ENCODE data around the gene TMED7.

TMED7 gene

DNA sequence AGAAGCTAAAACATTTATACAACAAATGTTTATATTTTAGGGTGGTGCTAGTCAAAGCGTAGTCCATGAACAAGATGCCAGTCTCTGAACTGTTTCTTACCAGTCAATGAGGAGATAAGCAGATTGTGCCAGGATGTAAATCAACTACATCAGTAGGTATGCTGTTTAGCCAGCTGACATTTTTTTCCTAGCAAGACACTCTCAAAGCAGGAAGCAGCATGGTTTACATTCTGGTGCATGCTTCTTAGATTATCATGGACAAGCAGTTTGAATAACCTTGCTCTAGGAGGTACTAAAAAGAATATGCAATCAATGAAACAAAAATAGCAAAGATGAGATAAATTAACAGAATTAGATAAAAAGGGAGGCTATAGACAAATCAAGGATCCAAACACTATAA lies 40.6 kb downstream of the TMED7 start:
- DNase-seq (ENCODE audit: extremely low spot score) = no peak
- POLR2A ChIA-PET = no interaction called here
- CTCF ChIA-PET = no interaction called here
- TF ChIP-seq FOXK2 (IDR thresholded peaks at IDR 0.05) = no peak
- TF ChIP-seq CTBP1 (IDR thresholded peaks at IDR 0.05; ENCODE audit: borderline replicate concordance) = no peak
- no peak for TF ChIP-seq ELF4 (IDR thresholded peaks at IDR 0.05)

DNA sequence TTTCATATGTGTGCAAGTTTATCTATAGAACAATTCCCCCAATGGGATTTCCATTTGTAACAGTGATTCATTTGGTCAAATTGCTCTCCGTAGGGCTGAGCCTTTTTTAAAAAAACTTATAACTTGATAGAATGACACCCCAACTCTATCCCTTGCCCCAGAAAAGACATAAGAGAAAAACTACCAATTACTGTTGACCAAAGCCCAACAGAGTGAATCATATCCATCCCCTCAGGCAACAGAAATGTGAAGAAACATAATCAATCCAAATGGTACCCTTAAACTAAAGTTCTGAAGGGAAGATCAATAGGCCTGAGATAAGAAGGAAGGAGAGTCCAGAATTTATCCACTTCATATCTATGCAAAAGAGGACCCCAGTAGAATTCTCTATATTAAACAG lies 41.3 kb downstream of the TMED7 start:
- CTCF ChIA-PET = no interaction called here
- DNase-seq (ENCODE audit: extremely low spot score) = no peak
- no peak for TF ChIP-seq FOXA1 (IDR thresholded peaks at IDR 0.05)
- TF ChIP-seq BHLHE40 (IDR thresholded peaks at IDR 0.05; ENCODE audit: borderline replicate concordance) = no peak
- no peak for TF ChIP-seq LEF1 (IDR thresholded peaks at IDR 0.05; ENCODE audit: borderline replicate concordance)
- no peak for TF ChIP-seq L3MBTL2 (conservative IDR thresholded peaks at IDR 0.05)
- TF ChIP-seq FOXK2 (IDR thresholded peaks at IDR 0.05) = no peak
- no peak for TF ChIP-seq SUZ12 (IDR thresholded peaks at IDR 0.05)
- POLR2A ChIA-PET = no interaction called here

DNA sequence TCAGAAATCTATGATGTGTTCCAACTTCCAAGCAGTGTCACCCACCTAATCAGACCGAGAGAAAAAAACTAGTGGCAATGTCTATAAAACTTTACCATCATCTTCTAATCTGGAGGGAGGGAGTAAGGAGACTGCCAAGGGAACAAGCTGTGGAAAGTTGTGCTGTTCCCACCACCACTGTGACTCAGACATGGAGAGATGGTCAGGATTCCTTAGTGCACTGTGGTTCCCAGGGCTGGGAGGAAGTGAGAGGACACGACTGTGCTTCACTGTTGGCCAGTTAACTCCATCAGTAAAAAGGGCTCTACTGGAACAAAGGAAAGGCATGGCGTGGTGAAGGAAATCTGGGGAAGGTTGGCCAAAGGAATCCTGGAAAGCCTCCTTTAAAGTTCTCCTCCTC lies 42.4 kb downstream of the TMED7 start:
- POLR2A ChIA-PET = no interaction called here
- no peak for DNase-seq (ENCODE audit: extremely low spot score)
- CTCF ChIA-PET = interaction anchor here (1.6 kb wide), 1 partner anchor 9 kb away, joined by 4 read pairs; no protein-coding TSS in a partner anchor
- no peak for TF ChIP-seq TARDBP (IDR thresholded peaks at IDR 0.05)
- TF ChIP-seq HDGF (IDR thresholded peaks at IDR 0.05; ENCODE audit: borderline replicate concordance) = no peak
- no peak for TF ChIP-seq ELF4 (IDR thresholded peaks at IDR 0.05)
- TF ChIP-seq SUZ12 (IDR thresholded peaks at IDR 0.05) = no peak
- no peak for TF ChIP-seq ZNF384 (IDR thresholded peaks at IDR 0.05)
- no peak for TF ChIP-seq FOXM1 (IDR thresholded peaks at IDR 0.05; ENCODE audit: borderline replicate concordance)
- TF ChIP-seq BHLHE40 (IDR thresholded peaks at IDR 0.05; ENCODE audit: borderline replicate concordance) = no peak
- TF ChIP-seq NFRKB (IDR thresholded peaks at IDR 0.05) = no peak
- TF ChIP-seq L3MBTL2 (conservative IDR thresholded peaks at IDR 0.05) = no peak
- TF ChIP-seq LEF1 (IDR thresholded peaks at IDR 0.05; ENCODE audit: borderline replicate concordance) = no peak
- no peak for TF ChIP-seq SP1 (IDR thresholded peaks at IDR 0.05)
- no peak for TF ChIP-seq CTBP1 (IDR thresholded peaks at IDR 0.05; ENCODE audit: borderline replicate concordance)
- TF ChIP-seq, protein P1, sequence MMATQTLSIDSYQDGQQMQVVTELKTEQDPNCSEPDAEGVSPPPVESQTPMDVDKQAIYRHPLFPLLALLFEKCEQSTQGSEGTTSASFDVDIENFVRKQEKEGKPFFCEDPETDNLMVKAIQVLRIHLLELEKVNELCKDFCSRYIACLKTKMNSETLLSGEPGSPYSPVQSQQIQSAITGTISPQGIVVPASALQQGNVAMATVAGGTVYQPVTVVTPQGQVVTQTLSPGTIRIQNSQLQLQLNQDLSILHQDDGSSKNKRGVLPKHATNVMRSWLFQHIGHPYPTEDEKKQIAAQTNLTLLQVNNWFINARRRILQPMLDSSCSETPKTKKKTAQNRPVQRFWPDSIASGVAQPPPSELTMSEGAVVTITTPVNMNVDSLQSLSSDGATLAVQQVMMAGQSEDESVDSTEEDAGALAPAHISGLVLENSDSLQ (IDR thresholded peaks at IDR 0.05) = no peak
- no peak for TF ChIP-seq ARNT (IDR thresholded peaks at IDR 0.05)
- TF ChIP-seq FOXA1 (IDR thresholded peaks at IDR 0.05) = no peak
- TF ChIP-seq FOXK2 (IDR thresholded peaks at IDR 0.05) = no peak

DNA sequence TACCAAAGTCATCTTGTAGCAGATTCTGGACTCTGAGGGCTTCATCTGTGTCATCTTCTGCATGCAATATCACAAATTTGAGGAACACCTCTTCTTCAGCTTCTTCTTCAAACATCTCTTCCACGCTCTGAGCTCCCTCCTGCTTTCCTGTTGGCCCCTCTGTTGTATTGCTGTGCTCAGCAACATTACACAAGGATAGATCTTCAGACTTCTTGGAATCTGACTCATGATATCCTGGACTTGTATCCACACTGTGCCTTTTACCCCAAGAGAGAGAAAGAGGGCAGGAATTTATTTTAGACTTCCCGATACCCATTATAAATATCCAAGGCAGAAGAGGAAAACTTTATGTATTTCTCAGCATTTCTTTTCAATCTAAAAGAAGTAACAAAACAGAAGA lies 44.9 kb downstream of the TMED7 start:
- no peak for TF ChIP-seq ELF4 (IDR thresholded peaks at IDR 0.05)
- ChIA-PET POLR2A (no interaction called here), CTCF (interaction anchor here (0.6 kb wide), 1 partner anchor 321 kb away, joined by 3 read pairs; no protein-coding TSS in a partner anchor)
- DNase-seq (ENCODE audit: extremely low spot score) = no peak

DNA sequence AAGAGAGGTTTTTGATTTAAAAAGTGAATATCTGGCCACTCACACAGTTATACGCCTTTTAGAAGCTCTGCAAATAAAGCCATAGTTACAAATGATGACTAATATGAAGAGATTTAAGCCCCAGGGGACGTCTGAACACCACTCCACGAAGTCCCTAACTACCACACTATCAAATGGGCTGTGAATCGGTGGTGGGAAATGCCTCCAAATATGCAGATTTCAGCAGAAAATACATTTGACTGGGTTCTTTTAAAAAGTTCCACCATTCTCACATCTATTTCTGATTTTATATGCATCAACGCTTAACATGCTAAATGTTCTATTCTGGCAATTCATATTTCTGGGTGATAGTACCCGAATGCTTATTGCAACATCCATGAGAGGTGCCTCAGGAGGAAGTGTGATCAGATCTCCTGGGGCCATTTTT lies 46.1 kb downstream of the TMED7 start:
- no peak for TF ChIP-seq FOXK2 (IDR thresholded peaks at IDR 0.05)
- no peak for DNase-seq (ENCODE audit: extremely low spot score)
- POLR2A ChIA-PET = no interaction called here
- CTCF ChIA-PET = no interaction called here

DNA sequence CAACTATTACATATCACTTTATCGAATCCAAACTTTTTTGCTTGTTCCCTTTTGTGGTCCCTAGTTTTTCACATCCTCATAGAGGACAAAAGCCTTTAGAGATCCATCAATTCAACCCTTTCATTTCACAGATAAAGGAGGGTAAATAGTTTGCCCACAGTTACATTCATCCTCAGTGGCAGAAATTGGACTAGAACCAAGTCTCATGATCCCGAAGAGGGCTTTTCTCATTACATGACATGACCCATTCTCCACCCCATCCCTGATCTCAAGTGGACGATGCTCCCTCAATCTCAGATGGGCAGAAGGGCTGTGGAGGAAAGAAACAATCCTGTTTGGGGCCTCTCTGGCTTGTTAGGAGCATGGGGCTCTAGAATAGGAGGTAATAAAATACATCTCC lies 46.6 kb downstream of the TMED7 start:
- POLR2A ChIA-PET = no interaction called here

DNA sequence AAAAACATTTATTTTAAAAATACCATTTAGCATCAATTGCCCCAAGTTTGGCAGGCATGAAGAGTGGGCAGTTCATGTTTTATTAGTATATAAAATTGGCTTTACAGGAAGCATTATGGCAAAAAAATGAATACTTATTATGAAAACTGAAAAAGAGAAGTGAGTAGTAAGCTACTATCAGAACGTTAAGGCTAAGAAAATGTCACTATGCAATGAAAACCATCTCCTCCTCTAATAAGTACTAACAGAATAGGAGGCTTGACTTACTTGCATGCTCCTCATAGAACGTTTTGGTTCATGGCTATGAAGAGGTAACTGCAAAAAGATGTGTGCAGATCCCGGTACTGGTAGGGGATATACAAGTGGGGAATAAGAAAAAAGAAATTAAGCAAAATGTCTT lies 47.2 kb downstream of the TMED7 start:
- POLR2A ChIA-PET = no interaction called here
- no peak for DNase-seq (ENCODE audit: extremely low spot score)
- TF ChIP-seq CTBP1 (IDR thresholded peaks at IDR 0.05; ENCODE audit: borderline replicate concordance) (no peak), NFRKB (IDR thresholded peaks at IDR 0.05) (no peak), ARNT (IDR thresholded peaks at IDR 0.05) (no peak), LEF1 (IDR thresholded peaks at IDR 0.05; ENCODE audit: borderline replicate concordance) (no peak), SP1 (IDR thresholded peaks at IDR 0.05) (no peak), FOXK2 (IDR thresholded peaks at IDR 0.05) (no peak), TARDBP (IDR thresholded peaks at IDR 0.05) (no peak), SUZ12 (IDR thresholded peaks at IDR 0.05) (no peak)
- TF ChIP-seq, protein P1 (IDR thresholded peaks at IDR 0.05) = no peak
- CTCF ChIA-PET = no interaction called here

More for the DNA sequence above, 46.6 kb downstream of the TMED7 start:
- CTCF ChIA-PET = no interaction called here
- no peak for TF ChIP-seq NFRKB (IDR thresholded peaks at IDR 0.05)
- DNase-seq (ENCODE audit: extremely low spot score) = no peak

DNA sequence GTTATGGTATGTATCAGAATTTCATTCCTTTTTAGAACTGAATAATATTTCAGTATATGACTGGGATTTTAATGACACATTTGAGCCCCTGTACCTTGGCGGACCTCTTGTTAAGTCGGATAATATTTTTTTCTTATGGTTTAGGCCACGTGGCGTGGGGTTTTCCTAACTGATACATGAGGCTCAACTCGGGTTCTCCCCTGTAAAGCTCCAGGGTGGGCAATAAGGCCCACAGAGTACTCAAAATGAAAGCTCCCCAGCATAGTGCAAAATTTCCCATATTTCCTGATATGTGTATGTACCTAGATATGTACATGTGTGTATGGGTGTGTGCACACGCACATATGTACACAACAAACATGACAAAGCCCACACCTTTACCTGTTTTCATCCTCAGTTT lies 48.1 kb downstream of the TMED7 start:
- TF ChIP-seq HDGF (IDR thresholded peaks at IDR 0.05; ENCODE audit: borderline replicate concordance) = no peak
- no peak for TF ChIP-seq CTBP1 (IDR thresholded peaks at IDR 0.05; ENCODE audit: borderline replicate concordance)
- no peak for TF ChIP-seq FOXK2 (IDR thresholded peaks at IDR 0.05)
- TF ChIP-seq SP1 (IDR thresholded peaks at IDR 0.05) = no peak
- TF ChIP-seq BHLHE40 (IDR thresholded peaks at IDR 0.05; ENCODE audit: borderline replicate concordance) = no peak
- no peak for TF ChIP-seq L3MBTL2 (conservative IDR thresholded peaks at IDR 0.05)
- TF ChIP-seq LEF1 (IDR thresholded peaks at IDR 0.05; ENCODE audit: borderline replicate concordance) = no peak
- no peak for TF ChIP-seq ZNF384 (IDR thresholded peaks at IDR 0.05)
- TF ChIP-seq ARNT (IDR thresholded peaks at IDR 0.05) = no peak
- no peak for TF ChIP-seq NFRKB (IDR thresholded peaks at IDR 0.05)
- ChIA-PET CTCF (no interaction called here), POLR2A (no interaction called here)
- no peak for DNase-seq (ENCODE audit: extremely low spot score)
